8988T (cell line): ENCODE results near the gene ATF5.
"Not testable (repeated sequence)": the region's sequence is repeated elsewhere in the genome, so short reads cannot be mapped to it uniquely, and the experiment has no call there.

ENCODE experiments used
- DNase-seq: peaks from one replicate; pipeline ENCODE4 v3.0.0; 2011

Gene ATF5

GRCh38 chr19:49923055-49924003, 5.7 kb upstream of the ATF5 start:
- no peak for DNase-seq

GRCh38 chr19:49924004-49924880, 4.8 kb upstream of the ATF5 start:
- no peak for DNase-seq

- not testable (repeated sequence) for DNase-seq
Measured at GRCh38 chr19:49924881-49925210, 4.2 kb upstream of the ATF5 start.

- DNase-seq, result no peak
Measured at GRCh38 chr19:49925486-49925885, 3.5 kb upstream of the ATF5 start.

GRCh38 chr19:49926515-49926914, 2.5 kb upstream of the ATF5 start:
- DNase-seq, result no peak

- DNase-seq, result no peak
Measured at GRCh38 chr19:49927526-49928264, 1.3 kb upstream of the ATF5 start.

GRCh38 chr19:49929611-49930482, 842 bp downstream of the ATF5 start:
- peak; percentile 56 for DNase-seq

GRCh38 chr19:49930483-49931011, 1.5 kb downstream of the ATF5 start:
- no peak for DNase-seq

GRCh38 chr19:49931293-49932040, 2.5 kb downstream of the ATF5 start:
- DNase-seq, result no peak

- no peak for DNase-seq
Measured at GRCh38 chr19:49932041-49932451, 3.0 kb downstream of the ATF5 start.

GRCh38 chr19:49932731-49933131, 3.7 kb downstream of the ATF5 start:
- DNase-seq, result no peak

GRCh38 chr19:49933643-49934042, 4.6 kb downstream of the ATF5 start:
- no peak for DNase-seq

- no peak for DNase-seq
Measured at GRCh38 chr19:49936549-49936948, 7.5 kb downstream of the ATF5 start.

GRCh38 chr19:49937750-49938381, 8.9 kb downstream of the ATF5 start:
- DNase-seq, result peak; percentile 46

- DNase-seq, result no peak
Measured at GRCh38 chr19:49938662-49939061, 9.7 kb downstream of the ATF5 start.

GRCh38 chr19:49939721-49940481, 10.9 kb downstream of the ATF5 start:
- no peak for DNase-seq

GRCh38 chr19:49940482-49940791, 11.4 kb downstream of the ATF5 start:
- DNase-seq, result no peak

GRCh38 chr19:49944567-49944966, 15.6 kb downstream of the ATF5 start:
- not testable (repeated sequence) for DNase-seq

- DNase-seq, result no peak
Measured at GRCh38 chr19:49946415-49946814, 17.4 kb downstream of the ATF5 start.
